ENCODE results near the gene OVOL1.

The OVOL1 gene

DNA sequence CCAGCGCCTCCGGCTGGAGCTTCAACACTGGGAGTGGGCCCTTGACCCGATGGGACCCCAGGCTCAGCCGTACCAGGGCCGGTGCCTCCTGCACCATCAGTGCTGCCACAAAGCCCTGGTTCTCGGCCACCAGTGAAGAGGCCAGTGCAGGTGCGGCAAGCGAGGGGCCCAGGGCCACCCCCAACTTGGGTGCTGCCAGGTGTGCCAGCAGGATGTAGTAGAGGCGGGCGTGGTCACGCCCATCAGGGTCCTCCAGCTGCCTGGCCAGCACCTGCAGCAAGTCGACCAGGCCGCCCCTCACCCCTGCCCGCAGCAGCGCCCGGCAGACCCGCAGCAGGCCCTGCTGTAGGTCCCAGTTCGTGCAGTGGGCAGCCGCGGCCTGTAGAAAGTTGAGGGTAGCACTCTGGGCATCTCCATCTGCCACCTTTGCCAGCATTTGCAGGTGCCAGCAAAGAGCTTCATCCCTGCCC, 8.4 kb upstream of the OVOL1 start:
- no peak for DNase-seq

- no peak for DNase-seq
These were observed 7.8 kb upstream of the OVOL1 start for GRCh38 chr11:65778901-65779668.

DNA sequence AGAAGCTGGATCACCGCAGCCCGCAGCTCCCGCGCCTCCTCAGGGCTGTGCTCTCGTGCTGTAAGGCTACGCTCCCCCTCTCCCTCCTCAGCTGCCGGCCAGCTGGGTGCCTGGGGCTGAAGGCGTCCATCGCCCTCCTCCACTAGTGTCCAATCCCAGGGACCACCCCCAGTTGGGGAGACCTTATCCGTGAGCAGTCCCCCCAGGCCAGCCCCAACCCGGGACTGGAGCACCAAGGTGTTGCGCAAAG, 7.3 kb upstream of the OVOL1 start:
- no peak for DNase-seq

DNA sequence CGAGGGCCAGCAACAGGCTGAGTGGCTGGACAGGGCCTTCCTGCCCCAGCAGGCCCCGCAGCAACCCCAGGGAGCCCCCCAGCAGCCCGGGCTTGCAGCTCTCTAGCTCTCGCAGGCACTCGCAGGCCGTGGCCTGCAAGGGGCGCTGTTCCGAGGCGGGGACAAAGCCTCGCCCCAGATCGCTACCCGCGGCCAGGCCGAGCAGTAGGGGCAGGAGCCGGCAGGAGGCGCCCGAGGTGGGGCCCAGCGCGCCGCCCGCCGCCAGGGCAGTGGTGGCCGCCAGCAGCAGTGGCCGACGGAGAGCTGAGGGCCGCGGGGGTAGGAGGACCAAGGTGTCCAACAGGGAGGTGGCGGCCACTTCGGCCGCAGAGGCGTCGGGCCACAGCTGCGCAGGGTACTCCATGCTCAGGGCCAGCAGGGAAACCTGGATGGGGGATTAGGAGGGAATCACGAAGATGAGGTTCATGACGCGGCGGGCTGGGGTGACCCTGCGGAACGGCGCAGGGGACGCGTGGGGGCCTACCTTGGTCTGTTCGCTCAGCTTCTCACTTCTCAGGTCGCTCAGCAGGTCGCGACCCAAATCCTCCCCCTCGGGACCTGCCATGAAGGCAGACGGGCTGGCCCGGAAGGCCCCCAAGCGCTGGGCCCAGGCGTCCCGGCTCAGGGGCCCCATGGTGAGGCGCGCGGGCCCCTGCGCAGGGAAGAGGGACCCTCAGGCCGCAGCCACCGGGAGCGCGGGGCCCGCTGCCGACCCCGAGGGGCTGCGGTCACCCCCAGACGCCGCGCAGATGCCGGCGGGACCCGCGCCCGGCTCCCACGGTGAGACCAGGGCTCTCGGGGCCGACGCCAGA, 6.7 kb upstream of the OVOL1 start:
- no peak for DNase-seq

DNA sequence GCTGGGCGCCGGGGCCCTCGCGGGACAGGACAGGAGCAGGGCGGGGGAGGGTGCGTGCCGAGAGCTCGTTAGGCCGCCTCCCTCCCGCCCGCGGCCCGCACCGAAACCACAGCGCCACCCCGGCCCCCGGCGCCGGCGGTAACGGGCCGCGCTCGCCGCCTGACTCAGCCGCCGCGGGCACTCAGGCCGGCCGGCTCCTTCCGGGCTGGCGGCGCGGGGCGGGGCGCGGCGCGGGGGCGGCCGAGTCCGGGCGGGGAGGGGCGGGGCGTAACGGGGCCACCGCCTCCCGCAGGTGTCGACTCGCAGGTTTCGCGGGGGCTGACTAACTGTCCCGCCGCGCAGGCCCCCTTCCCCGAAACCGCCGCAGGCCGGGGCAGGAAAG, 6.1 kb upstream of the OVOL1 start, which contains the start of gene AP5B1:
TSS of gene AP5B1 (minus strand) at position 207 of the 382 bp plus-strand sequence. CDS start 385 bp downstream, outside the sequence.
- DNase-seq: no peak

- no peak for DNase-seq
These were observed 5.5 kb upstream of the OVOL1 start for GRCh38 chr11:65781152-65781961.

GRCh38 chr11:65781962-65782815, 4.7 kb upstream of the OVOL1 start:
- no peak for DNase-seq

DNA sequence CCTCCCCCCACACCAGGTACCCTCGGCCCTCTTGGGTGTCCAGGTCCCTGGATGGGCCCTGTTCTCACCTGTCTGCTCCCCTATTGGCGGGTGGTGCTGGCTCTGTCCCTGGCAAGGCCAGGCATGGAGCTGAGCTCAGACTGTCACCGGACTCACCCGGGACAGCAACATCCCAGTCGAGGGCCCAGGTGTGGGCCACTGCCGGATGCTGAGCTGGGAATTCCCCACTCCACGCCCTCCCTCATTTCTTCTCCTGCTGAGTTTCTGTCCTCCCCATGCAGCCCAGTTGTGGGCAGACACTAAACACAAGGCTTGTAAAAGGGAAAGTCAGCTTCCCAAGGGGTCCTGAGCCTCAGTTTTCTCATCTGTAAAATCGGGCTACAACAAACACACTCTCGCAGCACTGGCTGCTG, 4.0 kb upstream of the OVOL1 start:
- no peak for DNase-seq

- no peak for DNase-seq
These were observed 1.4 kb upstream of the OVOL1 start for GRCh38 chr11:65785319-65786007.

GRCh38 chr11:65786008-65786785, 666 bp upstream of the OVOL1 start:
- no peak for DNase-seq

GRCh38 chr11:65787649-65788622, 1.1 kb downstream of the OVOL1 start:
- DNase-seq: no peak

DNA sequence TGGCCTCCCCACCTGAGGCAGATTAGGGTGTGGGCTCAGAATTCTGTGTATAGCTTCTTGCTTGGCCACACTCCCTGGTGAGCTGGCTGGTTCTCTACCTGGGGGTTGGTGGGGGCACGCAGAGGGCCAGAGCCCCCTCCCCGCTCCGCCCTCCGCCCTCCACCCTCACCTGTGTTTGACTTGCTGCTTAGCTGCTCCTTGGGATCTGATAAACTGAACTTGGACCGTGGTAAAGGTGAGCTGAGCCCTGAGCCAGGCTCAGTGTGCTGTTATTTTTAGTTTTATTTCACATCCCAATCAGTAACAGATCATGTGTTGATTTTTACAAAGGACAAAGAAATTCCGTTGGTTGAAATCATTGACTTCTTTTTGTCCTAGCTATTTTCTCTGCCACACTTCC, 2.0 kb downstream of the OVOL1 start:
- no peak for DNase-seq

- DNase-seq: no peak
These were observed 2.6 kb downstream of the OVOL1 start for GRCh38 chr11:65789230-65790103.

GRCh38 chr11:65790104-65790901, 3.4 kb downstream of the OVOL1 start:
- DNase-seq: no peak

DNA sequence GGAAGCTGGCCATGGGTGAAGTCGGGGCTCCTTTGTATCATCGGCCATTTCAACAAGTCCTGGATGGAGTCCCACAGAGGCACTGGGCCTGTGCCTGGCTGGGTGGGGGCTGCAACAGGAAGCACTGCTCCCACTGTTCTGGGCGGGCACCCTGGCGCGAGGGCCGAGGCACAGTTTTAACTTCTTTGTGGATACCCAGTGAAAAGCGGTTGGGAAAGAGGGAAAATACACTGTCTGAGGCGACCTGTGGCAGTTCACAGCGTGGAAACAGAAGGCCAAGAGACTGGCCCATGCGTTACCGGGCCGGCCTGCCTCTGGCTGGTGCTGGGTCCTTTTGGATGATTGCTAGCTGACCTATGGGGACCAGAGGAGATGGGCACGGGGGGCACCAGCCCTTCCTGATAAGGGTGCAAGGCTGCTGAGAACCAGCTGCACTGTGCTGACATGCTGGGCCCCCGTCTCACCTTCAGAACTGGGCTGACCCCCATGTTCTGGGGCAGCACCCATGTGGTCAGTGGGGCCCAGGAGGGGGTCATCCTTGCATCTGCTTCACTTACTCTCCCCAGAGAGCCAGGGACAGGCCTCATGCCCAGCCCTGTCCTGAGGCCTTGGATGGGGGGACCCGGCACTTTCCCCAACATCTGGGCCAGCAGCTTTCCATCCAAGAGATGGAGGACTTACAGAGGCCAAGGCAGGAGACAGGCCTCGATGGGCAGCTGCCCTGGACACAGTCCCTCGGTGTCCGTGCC, 4.2 kb downstream of the OVOL1 start:
- DNase-seq: no peak

DNA sequence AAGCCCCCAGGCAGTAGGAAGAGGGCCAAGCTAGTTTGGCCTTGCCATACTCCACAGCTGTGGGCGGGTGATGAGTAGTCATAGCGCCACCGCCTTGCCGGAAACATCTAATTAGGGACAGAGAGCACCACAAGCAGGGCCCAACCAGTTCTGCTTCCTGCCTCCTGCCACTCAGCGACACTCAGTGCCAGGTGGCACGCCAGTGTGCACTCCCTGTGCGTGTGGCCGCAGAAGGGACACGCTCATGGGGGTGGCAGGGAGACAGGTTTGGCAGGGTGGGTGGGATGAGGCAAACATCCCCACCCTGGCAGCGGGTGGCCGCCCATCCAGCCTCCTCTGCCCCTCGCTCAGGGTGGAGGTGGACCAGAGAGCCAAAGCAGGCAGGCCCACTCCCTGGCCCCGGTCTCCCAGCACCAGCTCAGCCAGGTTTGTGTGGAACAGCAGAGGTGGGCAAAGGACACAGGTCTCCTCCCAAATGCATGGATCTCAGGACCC, 4.9 kb downstream of the OVOL1 start:
- DNase-seq: no peak

GRCh38 chr11:65792456-65792855, 5.6 kb downstream of the OVOL1 start:
- DNase-seq: no peak

All from cortex of kidney (tissue), 1 donor.